H1 (cell line): ENCODE data around the gene ADK. TPM values are rescaled to one million over a fixed set of nuclear protein-coding genes. Genes with fewer than 3 reads are reported as not detected.

Experiments used
- CTCF ChIA-PET: fragments of 300-600 bp; sonication (Branson Sonifier 250); formaldehyde crosslinking; loops from one replicate; lab custom pipeline; 2021; ENCODE audit not compliant: partially characterized antibody; lab: Charles Lee
- POLR2A ChIA-PET: fragments of 300-600 bp; sonication (Branson Sonifier 250); formaldehyde crosslinking; loops from one replicate; lab custom pipeline; 2021; ENCODE audit warnings: inconsistent platforms; ENCODE audit not compliant: partially characterized antibody; lab: Charles Lee
- DNase-seq, 2 experiments: peaks; one replicate each; pipeline versions ENCODE4 v3.0.0 to v3.0.0-alpha.2; 2010 to 2022; ENCODE audit warnings: low spot score in 2 of 2, low read depth in 1 of 2, mixed read lengths in 1 of 2
- FAIRE-seq: peaks from 2 replicates; lab custom pipeline; 2011; peaks lifted over from hg19 to GRCh38; lab: Jason Lieb, UNC
- H2AFZ ChIP-seq: 2 replicates; pipeline ENCODE4 v1.8.1; 2012; ENCODE audit warnings: low read length, inconsistent platforms
- H2AK5ac ChIP-seq: 2 replicates; pipeline ENCODE4 v1.6.1; 2013; ENCODE audit warnings: low read depth, low read length
- H2BK120ac ChIP-seq: replicated peaks from 2 replicates; pipeline ENCODE3; 2013; ENCODE audit warnings: low read depth, low read length, inconsistent platforms
- H2BK12ac ChIP-seq: 2 replicates; pipeline ENCODE4 v1.6.1; 2013; ENCODE audit warnings: low read depth, low read length
- H2BK15ac ChIP-seq: 2 replicates; pipeline ENCODE4 v1.6.1; 2013; ENCODE audit warnings: low read length
- H2BK20ac ChIP-seq: 2 replicates; pipeline ENCODE4 v1.6.1; 2013; ENCODE audit warnings: low read length
- H2BK5ac ChIP-seq: 2 replicates; pipeline ENCODE4 v1.6.1; 2013; ENCODE audit warnings: low read depth, low read length
- H3K14ac ChIP-seq: 2 replicates; pipeline ENCODE4 v1.6.1; 2013; ENCODE audit warnings: inconsistent platforms; ENCODE audit not compliant: insufficient read length
- H3K18ac ChIP-seq: 2 replicates; pipeline ENCODE4 v1.6.1; 2013; ENCODE audit warnings: low read length; ENCODE audit errors: extremely low read depth
- H3K23ac ChIP-seq: 2 replicates; pipeline ENCODE4 v1.6.1; 2013; ENCODE audit warnings: inconsistent platforms; ENCODE audit not compliant: insufficient read length
- H3K23me2 ChIP-seq: 2 replicates; pipeline ENCODE4 v1.6.1; 2013; ENCODE audit warnings: low read depth, low read length
- H3K27ac ChIP-seq: 2 replicates; pipeline ENCODE4 v1.6.1; 2011; ENCODE audit warnings: low read depth, low read length, inconsistent platforms
- H3K27me3 ChIP-seq, 4 experiments: replicated peaks in 1 of 4; 1 replicate in 1 of 4; 2 replicates in 3 of 4; pipeline versions ENCODE4 v1.6.1 to v1.8.1; 2011 to 2013; ENCODE audit warnings: low read length in 3 of 4, mild to moderate bottlenecking in 3 of 4, inconsistent platforms in 2 of 4, mixed read lengths in 2 of 4, moderate library complexity in 1 of 4; ENCODE audit not compliant: control insufficient read depth in 3 of 4, insufficient read depth in 3 of 4; ENCODE audit errors: extremely low read depth in 1 of 4
- H3K36me3 ChIP-seq, 4 experiments: 2 replicates each; pipeline versions ENCODE4 v1.6.1 to v1.8.1; 2011 to 2013; ENCODE audit warnings: mild to moderate bottlenecking in 4 of 4, low read length in 3 of 4, moderate library complexity in 2 of 4, control low read depth in 1 of 4, inconsistent platforms in 1 of 4; ENCODE audit not compliant: insufficient read depth in 4 of 4, control insufficient read depth in 2 of 4
- H3K4ac ChIP-seq: replicated peaks from 2 replicates; pipeline ENCODE3; 2013; ENCODE audit warnings: low read length, low read depth, mixed read lengths, inconsistent platforms; ENCODE audit not compliant: insufficient read length
- H3K4me1 ChIP-seq, 4 experiments: replicated peaks in 1 of 4; 1 replicate in 1 of 4; 2 replicates in 3 of 4; pipeline versions ENCODE4 v1.6.1 to v1.8.1; 2011 to 2013; ENCODE audit warnings: low read length in 3 of 4, inconsistent platforms in 2 of 4, mixed read lengths in 1 of 4; ENCODE audit not compliant: insufficient read depth in 4 of 4, control insufficient read depth in 3 of 4
- H3K4me2 ChIP-seq, 2 experiments: 2 replicates each; pipeline versions ENCODE4 v1.6.1 to v1.8.1; 2011 to 2013; ENCODE audit warnings: low read depth in 2 of 2, low read length in 2 of 2, control low read depth in 1 of 2, inconsistent platforms in 1 of 2, mild to moderate bottlenecking in 1 of 2; ENCODE audit not compliant: insufficient read depth in 1 of 2
- H3K4me3 ChIP-seq, 4 experiments: fragments of 200-600, 300-600 bp in 1 of 4; sonication (generic), shearing (Covaris generic), sonication (Bioruptor Twin) in 1 of 4; 2 replicates each; pipeline versions ENCODE4 v1.5.1 to v1.8.1; 2011 to 2016; ENCODE audit warnings: low read length in 4 of 4, low read depth in 3 of 4, control low read depth in 2 of 4, inconsistent platforms in 2 of 4, mild to moderate bottlenecking in 2 of 4, mixed read lengths in 1 of 4, moderate library complexity in 1 of 4; ENCODE audit not compliant: insufficient read depth in 2 of 4; ENCODE audit errors: extremely low read depth in 1 of 4
- H3K56ac ChIP-seq: replicated peaks from 2 replicates; pipeline ENCODE3; 2013; ENCODE audit warnings: low read depth, mild to moderate bottlenecking, mixed read lengths, low read length, inconsistent platforms; ENCODE audit not compliant: insufficient read length
- H3K79me1 ChIP-seq: 2 replicates; pipeline ENCODE4 v1.6.1; 2013; ENCODE audit warnings: low read depth, low read length, control low read depth
- H3K79me2 ChIP-seq, 2 experiments: 2 replicates each; pipeline versions ENCODE4 v1.6.1 to v1.8.1; 2012 to 2013; ENCODE audit warnings: low read length in 2 of 2, mild to moderate bottlenecking in 2 of 2, inconsistent platforms in 1 of 2; ENCODE audit not compliant: insufficient read depth in 2 of 2, control insufficient read depth in 1 of 2
- H3K9ac ChIP-seq, 4 experiments: replicated peaks in 1 of 4; 1 replicate in 1 of 4; 2 replicates in 3 of 4; pipeline versions ENCODE4 v1.6.1 to v1.8.1; 2011 to 2013; ENCODE audit warnings: low read depth in 3 of 4, low read length in 3 of 4, control low read depth in 2 of 4, mild to moderate bottlenecking in 2 of 4, moderate library complexity in 2 of 4, inconsistent platforms in 1 of 4; ENCODE audit errors: extremely low read depth in 1 of 4
- H3K9me3 ChIP-seq, 2 experiments: 2 replicates each; pipeline versions ENCODE4 v1.6.1 to v1.8.1; 2012 to 2013; ENCODE audit warnings: mild to moderate bottlenecking in 2 of 2, moderate library complexity in 2 of 2, control low read depth in 1 of 2, inconsistent platforms in 1 of 2, low read depth in 1 of 2, low read length in 1 of 2, mixed read lengths in 1 of 2; ENCODE audit not compliant: insufficient read depth in 2 of 2
- H4K20me1 ChIP-seq, 2 experiments: replicated peaks in 1 of 2; 2 replicates each; pipeline versions ENCODE3 to v1.8.1; 2011 to 2013; ENCODE audit warnings: inconsistent platforms in 2 of 2, low read length in 2 of 2, mild to moderate bottlenecking in 1 of 2; ENCODE audit not compliant: insufficient read depth in 2 of 2, control insufficient read depth in 1 of 2
- H4K5ac ChIP-seq: 2 replicates; pipeline ENCODE4 v1.6.1; 2013; ENCODE audit warnings: low read length, low read depth, mixed read lengths, inconsistent platforms; ENCODE audit not compliant: insufficient read length
- H4K8ac ChIP-seq: 2 replicates; pipeline ENCODE4 v1.8.0; 2013; ENCODE audit warnings: mild to moderate bottlenecking, moderate library complexity, low read length, inconsistent platforms; ENCODE audit not compliant: insufficient read depth; ENCODE audit errors: extremely low read depth
- H4K91ac ChIP-seq: replicated peaks from 2 replicates; pipeline ENCODE3; 2013; ENCODE audit warnings: low read length, mixed read lengths, inconsistent platforms; ENCODE audit not compliant: insufficient read length
- CEBPB ChIP-seq: IDR thresholded peaks from 2 replicates; pipeline ENCODE4 v1.6.1; 2012; ENCODE audit warnings: low read depth, low read length
- FOSL1 ChIP-seq: IDR thresholded peaks from 2 replicates; pipeline ENCODE4 v1.6.1; 2011; ENCODE audit warnings: mild to moderate bottlenecking, low read depth, low read length, moderate library complexity; ENCODE audit not compliant: insufficient read depth
- GTF2F1 ChIP-seq: IDR thresholded peaks from 2 replicates; pipeline ENCODE4 v1.6.1; 2012; ENCODE audit warnings: low read depth, low read length, improper control_type of control experiment, borderline replicate concordance
- NRF1 ChIP-seq: IDR thresholded peaks from 2 replicates; pipeline ENCODE4 v1.6.1; 2011; ENCODE audit warnings: mild to moderate bottlenecking, low read depth, low read length, improper control_type of control experiment
- RBBP5 ChIP-seq: IDR thresholded peaks from 2 replicates; pipeline ENCODE4 v1.7.1; 2012; ENCODE audit warnings: low read depth, mild to moderate bottlenecking, inconsistent platforms, low read length, moderate library complexity, borderline replicate concordance
- WGBS, 2 experiments: shearing (Covaris generic) in 1 of 2; methylation state at CpG; one replicate each; pipeline versions ENCODE4 v1.1.6 to v1.1.7; 2013 to 2015; ENCODE audit warnings: low lambda C conversion rate in 2 of 2, mixed read lengths in 2 of 2, inconsistent platforms in 1 of 2, low coverage in 1 of 2, missing lambda C conversion rate in 1 of 2; ENCODE audit not compliant: insufficient replicate concordance in 2 of 2, insufficient coverage in 1 of 2, insufficient read length in 1 of 2; ENCODE audit errors: extremely low coverage in 1 of 2, missing lambda C conversion rate in 1 of 2; 5-methylcytosine and 5-hydroxymethylcytosine counted together
- polyA plus RNA-seq, 7 experiments: library from polyadenylated mRNA; depleted of rRNA in 3 of 7; stranded (reverse) in 5 of 7; unstranded in 2 of 7; fragments of >200 nt in 5 of 7; fragments of 200-250 nt in 2 of 7; gene quantifications; 1 replicate in 5 of 7; 2 replicates in 1 of 7; 4 replicates in 1 of 7; pipeline versions ENCODE4 v1.2.1 to v1.2.3, GENCODE V29; 2011 to 2013; ENCODE audit warnings: missing spikeins in 2 of 7, mixed read lengths in 2 of 7
- total RNA-seq: library from RNA; stranded (reverse); fragmentation: NEBNext Ultra II Directional; extraction: Animal tissue kit (Norgen Biotek cat#: 25700); gene quantifications from 2 replicates; pipeline ENCODE4 v1.2.1, GENCODE V29; 2021

Gene ADK
- total and polyA plus RNA-seq, 2 of the 8 experiments (the other 6 are each of a cell fraction or from before 2014, with no cell fraction given): 12.3 to 42.4 TPM

GRCh38 chr10:74381291-74381853 lies 230.4 kb downstream of the ADK start:
- Histone ChIP-seq H2BK120ac (no peak overlapping the region), H2BK15ac (no peak overlapping the region), H3K4me1 (no peaks in the 10 kb centered on the region), H3K79me1 (no peaks in the 10 kb centered on the region), H3K56ac (no peak overlapping the region), H3K18ac (no peak overlapping the region), H3K79me2 (0 out of 4 replicates have a peak, but pooled peaks cover 0 to 2% of the 10 kb centered on the region in 2 experiments), H4K91ac (no peak overlapping the region), H4K20me1 (no peaks in the 10 kb centered on the region), H3K4me3 (no peak overlapping the region), H3K36me3 (no peaks in the 10 kb centered on the region), H3K27me3 (no peaks in the 10 kb centered on the region), H3K23ac (no peak overlapping the region), H2AFZ (no peak overlapping the region), H3K9me3 (no peaks in the 10 kb centered on the region), H3K23me2 (no peaks in the 10 kb centered on the region; the same call in 1 of the 2 replicates), H2BK20ac (no peak overlapping the region), H3K4me2 (no peak overlapping the region), H3K4ac (no peak overlapping the region), H3K9ac (no peak overlapping the region), H3K14ac (no peak overlapping the region), H3K27ac (no peak overlapping the region), H2BK5ac (no peak overlapping the region), H2AK5ac (no peak overlapping the region), H4K5ac (no peak overlapping the region), H4K8ac (no peak overlapping the region), H2BK12ac (no peak overlapping the region)
- CTCF ChIA-PET: no interaction called here
- FAIRE-seq (no peak), DNase-seq (no peak)
- no peak for TF ChIP-seq RBBP5
- no peak for TF ChIP-seq GTF2F1
- TF ChIP-seq CEBPB: no peak
- no peak for TF ChIP-seq NRF1
- TF ChIP-seq FOSL1: no peak
- POLR2A ChIA-PET: interaction anchor here (0.6 kb wide), 1 partner anchor 17 kb away, joined by 4 read pairs; no protein-coding TSS in a partner anchor
- WGBS, 2 experiments: 88% methylated on average over 2 of the region's 2 CpGs; no CpG with 5 or more reads in 1 of the 2 experiments
